HG03442 (cell line): Measurements from ENCODE around the gene CREBZF.

ENCODE experiments used
- ATAC-seq: cut with Tn5 transposase; IDR thresholded peaks from one replicate; pipeline ENCODE4 v1.9.1; 2021; ENCODE audit warnings: mild to moderate bottlenecking, moderate library complexity; ENCODE audit not compliant: unreplicated experiment

The CREBZF gene

DNA sequence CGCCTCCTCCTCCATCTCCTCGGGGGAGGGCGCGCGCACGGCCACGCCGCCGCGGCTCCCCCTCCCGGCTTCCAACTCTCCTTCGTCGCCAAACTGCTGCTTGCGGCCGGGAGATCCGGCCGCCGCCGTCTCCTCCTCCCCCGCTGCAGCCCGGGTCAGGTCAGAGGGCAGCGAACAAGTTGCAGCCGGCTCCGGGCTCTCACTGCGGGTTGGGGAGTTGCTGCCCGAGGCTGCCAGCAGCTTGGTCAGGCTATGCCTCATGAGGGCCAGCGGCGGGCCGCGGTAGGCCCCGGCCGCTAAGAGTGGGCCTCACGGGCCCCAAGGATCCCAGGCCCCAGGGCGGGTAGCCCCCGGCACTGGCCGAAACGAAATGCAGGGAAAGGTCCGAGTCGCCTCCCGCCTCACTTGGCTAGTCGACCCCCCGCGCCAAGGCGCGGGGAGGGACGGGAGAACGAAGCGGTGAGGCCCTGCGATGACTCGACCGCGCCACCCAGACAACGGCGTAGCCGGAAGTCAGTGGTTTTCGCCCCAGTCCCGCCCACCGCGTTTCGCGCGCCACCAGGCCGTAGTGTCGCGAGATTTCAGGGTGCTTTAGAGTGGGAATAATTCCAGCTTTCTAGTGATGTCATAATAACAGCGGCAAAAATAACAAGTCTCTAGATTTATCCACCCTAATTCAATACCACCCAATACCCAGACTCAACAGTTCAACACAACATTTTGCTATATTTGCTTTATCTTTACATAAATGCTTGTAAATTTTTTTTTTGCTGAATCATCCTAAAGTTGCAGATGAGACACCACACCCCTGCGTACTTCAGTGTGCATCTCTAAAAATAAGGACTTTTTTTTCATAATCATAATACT, at the start of gene CREBZF:
TSS of gene CREBZF (minus strand) at position 515 of the 867 bp plus-strand sequence. CDS start at position 261, 254 bp downstream.
- peak; percentile 91 for ATAC-seq

GRCh38 chr11:85712953-85713352, 48.0 kb upstream of the CREBZF start:
- no peak for ATAC-seq

DNA sequence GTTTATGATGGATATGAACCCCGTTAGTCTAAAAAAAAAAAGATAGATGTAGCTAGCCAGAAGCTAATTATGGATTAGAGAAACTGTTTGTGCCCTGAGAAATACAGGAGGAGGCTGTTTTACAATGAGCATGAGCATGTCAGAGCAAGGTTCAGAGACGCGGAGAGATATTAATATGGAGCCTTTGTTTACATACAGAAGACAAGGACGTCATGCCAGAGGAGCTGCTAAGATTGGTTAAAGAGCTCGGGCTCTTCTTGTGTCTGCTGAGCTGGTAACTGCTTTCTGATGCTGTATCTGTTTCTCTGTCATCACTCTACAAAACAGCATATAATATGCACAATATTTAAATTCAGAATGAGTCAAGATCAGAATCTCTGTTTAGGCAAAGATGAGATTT, 46.0 kb upstream of the CREBZF start:
- no peak for ATAC-seq

- ATAC-seq: no peak
These were observed 45.2 kb upstream of the CREBZF start for GRCh38 chr11:85709941-85710702.

DNA sequence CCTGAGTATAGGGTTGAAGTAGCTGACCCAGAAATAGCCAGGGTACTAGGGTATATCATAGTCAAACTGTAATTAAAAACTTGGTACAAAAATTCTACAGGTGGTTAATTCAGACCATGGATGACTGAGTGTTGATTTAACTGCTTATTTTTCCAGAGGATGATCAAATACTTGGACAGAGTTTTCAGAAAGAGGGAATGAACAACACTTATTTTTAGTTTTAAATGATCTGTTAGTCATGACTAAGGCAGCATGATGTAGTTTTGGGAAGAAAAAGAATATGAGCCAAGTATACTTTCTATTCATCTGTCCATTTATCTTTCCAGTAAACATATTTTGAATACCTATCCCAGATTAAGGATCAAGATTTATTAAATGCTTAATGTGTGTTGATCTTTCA, 40.9 kb upstream of the CREBZF start:
- no peak for ATAC-seq

DNA sequence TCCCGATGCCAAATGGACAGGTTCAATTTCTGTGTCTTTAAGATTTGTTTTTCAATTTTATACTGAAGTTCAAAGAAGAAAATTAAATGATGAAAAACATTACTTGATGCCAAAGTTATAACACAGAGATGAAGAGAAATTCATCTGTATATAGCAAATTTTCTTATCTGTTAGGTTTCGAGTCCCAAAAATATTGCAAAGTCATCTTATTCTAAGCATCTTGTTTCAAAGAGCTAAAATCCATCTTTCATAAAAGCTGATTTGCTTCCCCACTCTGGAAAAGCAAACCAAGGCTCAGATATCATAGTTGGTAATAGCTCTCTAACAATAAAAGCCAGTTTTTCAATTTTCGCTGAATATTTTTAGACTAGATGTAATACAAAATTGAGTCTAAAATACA, 40.0 kb upstream of the CREBZF start:
- no peak for ATAC-seq

- peak; percentile 82 for ATAC-seq
These were observed 35.2 kb upstream of the CREBZF start for GRCh38 chr11:85699957-85700741.

DNA sequence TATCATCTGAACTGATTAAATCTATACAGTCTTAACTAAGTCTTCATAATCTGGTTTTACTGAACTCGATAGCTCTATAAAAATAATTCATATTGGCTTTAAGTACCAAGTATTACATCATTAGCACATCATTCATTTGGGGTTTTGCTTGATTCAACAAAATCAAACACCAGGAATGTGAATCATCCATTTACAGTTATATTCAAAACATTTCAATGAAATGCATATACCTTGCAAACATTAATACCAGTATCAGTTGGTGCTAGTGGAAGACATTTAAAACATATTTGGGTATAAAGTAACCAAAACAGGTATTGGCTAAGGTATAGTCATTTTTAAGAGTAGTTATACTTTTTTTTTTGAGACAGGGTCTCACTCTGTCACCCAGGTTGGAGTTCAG, 33.3 kb upstream of the CREBZF start:
- ATAC-seq: no peak

GRCh38 chr11:85697747-85698146, 32.8 kb upstream of the CREBZF start:
- ATAC-seq: peak; percentile 35

GRCh38 chr11:85695546-85695945, 30.6 kb upstream of the CREBZF start:
- ATAC-seq: no peak

DNA sequence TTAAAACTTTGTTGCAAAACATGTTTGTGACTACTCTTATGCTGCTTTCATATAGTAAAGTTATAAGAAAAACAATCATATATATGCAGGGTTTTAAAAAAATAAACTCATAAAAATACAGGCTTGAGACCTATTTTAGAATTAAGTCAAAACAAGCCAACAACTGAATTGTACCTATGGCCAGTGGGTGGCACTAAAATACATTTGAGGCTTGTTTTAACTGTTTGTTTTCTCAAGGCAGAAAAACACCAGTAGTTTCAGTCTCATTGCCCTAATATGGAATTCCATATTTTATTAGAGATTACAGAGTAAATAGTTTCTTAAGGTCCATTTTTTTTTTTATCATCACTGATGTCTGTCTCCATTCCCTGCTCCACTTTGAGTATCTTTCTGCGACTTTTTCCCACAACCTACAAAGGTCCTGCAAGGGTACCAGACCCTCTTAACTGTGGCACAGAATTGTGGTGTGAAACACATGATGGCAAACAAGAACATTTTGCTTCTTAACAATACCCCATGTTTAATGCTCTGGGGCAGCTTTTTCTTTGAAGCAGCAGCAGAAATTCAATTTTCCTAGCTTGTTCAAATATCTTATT, 29.6 kb upstream of the CREBZF start:
- ATAC-seq: no peak

- no peak for ATAC-seq
These were observed 21.0 kb upstream of the CREBZF start, which contains the start of gene CCDC89 for GRCh38 chr11:85685820-85686459. Gene CCDC89, minus strand, starts transcription at chr11:85686195. Its CDS starts 65 bp downstream, at chr11:85686130.

DNA sequence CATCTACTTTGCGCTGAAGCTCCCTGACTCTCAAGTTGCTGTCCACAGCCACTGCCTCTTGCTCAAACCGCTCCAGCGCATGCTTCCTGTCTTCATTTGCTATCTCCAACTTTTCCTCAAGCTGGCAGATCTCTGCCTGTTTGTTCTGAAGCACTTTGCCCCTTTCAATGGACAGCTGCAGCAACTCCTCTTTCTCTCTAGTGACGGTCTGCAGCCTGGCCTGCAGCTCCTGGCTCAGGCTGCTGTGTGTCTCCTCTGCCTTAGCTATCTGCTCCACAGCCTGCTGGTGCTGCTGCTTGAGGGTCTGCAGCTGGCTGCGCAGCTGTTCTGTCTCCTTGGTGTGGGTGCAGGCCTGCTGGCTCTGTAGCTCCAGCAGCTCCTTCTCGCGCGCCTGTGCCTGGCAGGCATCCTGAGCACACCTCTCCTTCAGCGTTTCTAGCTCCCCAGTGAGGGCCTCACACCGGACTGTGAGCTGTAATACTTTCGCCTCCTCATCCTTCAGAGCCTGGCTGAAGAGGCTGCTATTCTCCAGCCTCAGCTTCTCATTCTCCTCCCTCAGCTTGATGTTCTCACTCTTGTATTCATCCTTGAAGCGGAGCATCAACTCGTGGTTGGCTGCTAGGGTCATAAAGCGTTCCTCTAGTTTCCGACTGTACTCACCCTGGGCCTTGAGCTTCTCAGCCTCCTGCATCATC, 20.3 kb upstream of the CREBZF start:
- no peak for ATAC-seq

- ATAC-seq: peak; percentile 85
These were observed 17.7 kb upstream of the CREBZF start for GRCh38 chr11:85682330-85683305.

GRCh38 chr11:85680897-85681296, 16.0 kb upstream of the CREBZF start:
- ATAC-seq: no peak

GRCh38 chr11:85679576-85679975, 14.6 kb upstream of the CREBZF start:
- no peak for ATAC-seq

DNA sequence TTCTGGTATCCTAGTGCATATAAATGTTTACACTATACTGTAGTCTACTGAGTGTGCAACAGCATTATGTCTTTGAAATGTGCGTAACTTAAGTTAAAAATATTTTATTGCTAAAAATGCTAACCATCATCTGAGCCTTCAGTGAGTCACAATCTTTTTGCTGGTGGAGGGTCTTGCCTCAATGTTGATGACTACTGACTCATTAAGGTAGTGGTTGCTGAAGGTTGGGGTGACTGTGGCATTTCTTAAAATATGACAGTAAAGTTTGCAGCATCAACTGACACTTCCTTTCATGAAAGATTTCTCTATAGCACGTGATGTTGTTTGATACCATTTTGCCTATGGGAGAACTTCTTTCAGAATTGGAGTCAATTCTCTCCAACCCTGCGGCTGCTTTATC, 8.5 kb upstream of the CREBZF start:
- ATAC-seq: no peak

- ATAC-seq: no peak
These were observed 7.4 kb upstream of the CREBZF start for GRCh38 chr11:85672105-85672902.
